ENCODE results near the gene ZC3H7A. TPM values are rescaled to one million over a fixed set of nuclear protein-coding genes. Genes with fewer than 3 reads are reported as not detected.

Gene ZC3H7A
- total and polyA plus RNA-seq, 9 of the 15 experiments (the other 6 are each of a cell fraction or from before 2014, with no cell fraction given) = 19.8 to 49.1 (median 28.2) TPM

- TF ChIP-seq ARNT (IDR thresholded peaks at IDR 0.05) (peak in 1 of 2 experiments; percentile 55; a peak in 1 of 4 replicates), LCOR (CRISPR knock-in tag; IDR thresholded peaks at IDR 0.05) (0 out of 2 replicates have a peak, but pooled peaks have one; percentile 12), ETV1 (tag; conservative IDR thresholded peaks at IDR 0.05; ENCODE audit: low read depth) (peak; percentile 81), L3MBTL2 (IDR thresholded peaks at IDR 0.05) (peak; percentile 71), AFF1 (IDR thresholded peaks at IDR 0.05; ENCODE audit: low read depth in 1 of 2, partially characterized antibody in 2 of 2) (peak in 1 of 2 experiments; percentile 34), ZBTB43 (CRISPR knock-in tag; IDR thresholded peaks at IDR 0.05) (0 out of 2 replicates have a peak, but pooled peaks have one; percentile 31), GABPA (tag; conservative IDR thresholded peaks at IDR 0.05; ENCODE audit: low read depth) (peak; percentile 74), ARID1B (IDR thresholded peaks at IDR 0.05) (peak; percentile 12; the same call in 1 of the 2 replicates), MAZ (CRISPR knock-in tag; conservative IDR thresholded peaks at IDR 0.05 in 1 of 2, IDR thresholded peaks at IDR 0.05 in 1 of 2) (0 out of 4 replicates have a peak, but pooled peaks of 1 of the 2 experiments have one; percentile 31), EGR1 (conservative IDR thresholded peaks at IDR 0.05) (no peak), ZNF639 (CRISPR knock-in tag; conservative IDR thresholded peaks at IDR 0.05 in 1 of 2, IDR thresholded peaks at IDR 0.05 in 1 of 2) (peak in 1 of 2 experiments; percentile 9; a peak in 1 of 4 replicates), PTRF (tag; IDR thresholded peaks at IDR 0.05) (peak; percentile 41; the same call in 1 of the 2 replicates), TFAP4 (CRISPR knock-in tag; IDR thresholded peaks at IDR 0.05; ENCODE audit: borderline replicate concordance) (no peak), NR2C2 (CRISPR knock-in tag; IDR thresholded peaks at IDR 0.05) (no peak), NR2C2 (tag; IDR thresholded peaks at IDR 0.05) (peak; percentile 81), SMARCA5 (IDR thresholded peaks at IDR 0.05) (peak; percentile 59; the same call in 1 of the 2 replicates), ZNF584 (CRISPR knock-in tag; IDR thresholded peaks at IDR 0.05; ENCODE audit: low read depth) (peak; percentile 55; the same call in 1 of the 2 replicates)
These were observed 53.6 kb downstream of the ZC3H7A start (continued) for GRCh38 chr16:11743308-11744074.
